ENCODE data around the gene CTCFL.

GRCh38 chr20:57474816-57475215 lies 50.1 kb downstream of the CTCFL start:
- no peak for TF ChIP-seq CTCF (IDR thresholded peaks at IDR 0.05)
- no peak for TF ChIP-seq POLR2A (IDR thresholded peaks at IDR 0.05)
- no peak for TF ChIP-seq EP300 (IDR thresholded peaks at IDR 0.05)
